SJSA1 (cell line): ENCODE measurements around the gene RAD51B. TPM values are rescaled to one million over a fixed set of nuclear protein-coding genes. Genes with fewer than 3 reads are reported as not detected.
"Not testable (repeated sequence)": the region's sequence is repeated elsewhere in the genome, so short reads cannot be mapped to it uniquely, and the experiment has no call there.

ENCODE experiments used
- DNase-seq, 2 experiments: peaks; one replicate each; pipeline ENCODE4 v3.0.0-alpha.2; 2015 to 2020; ENCODE audit warnings: low spot score in 2 of 2, low read depth in 1 of 2
- H3K27ac ChIP-seq: fragments of 250-450 bp; sonication (Bioruptor Pico); 2 replicates; pipeline ENCODE4 v1.5.1; 2020; ENCODE audit warnings: mild to moderate bottlenecking, moderate library complexity
- H3K27me3 ChIP-seq: fragments of 250-450 bp; sonication (Bioruptor Pico); replicated peaks from 2 replicates; pipeline ENCODE4 v1.5.1; 2020; ENCODE audit warnings: mild to moderate bottlenecking, moderate library complexity
- H3K36me3 ChIP-seq: fragments of 250-450 bp; sonication (Bioruptor Pico); 2 replicates; pipeline ENCODE4 v1.5.1; 2020; ENCODE audit warnings: mild to moderate bottlenecking
- H3K4me1 ChIP-seq: fragments of 250-450 bp; sonication (Bioruptor Pico); replicated peaks from 2 replicates; pipeline ENCODE4 v1.6.1; 2021; ENCODE audit warnings: mild to moderate bottlenecking
- H3K4me3 ChIP-seq: fragments of 250-450 bp; sonication (Bioruptor Pico); 2 replicates; pipeline ENCODE4 v1.5.1; 2020; ENCODE audit warnings: mild to moderate bottlenecking
- H3K9me3 ChIP-seq: fragments of 250-450 bp; sonication (Bioruptor Pico); replicated peaks from 2 replicates; pipeline ENCODE4 v1.5.1; 2020; ENCODE audit warnings: mild to moderate bottlenecking
- total RNA-seq: library from RNA; depleted of rRNA; stranded (reverse); fragments of >200 nt; shearing (Covaris generic); gene quantifications from 2 replicates; pipeline ENCODE4 v1.2.3, GENCODE V29; 2014

RAD51B gene
- total RNA-seq, 1 experiment from 2014 or later, result 4.7 TPM

GRCh38 chr14:68111853-68112270 is 292.3 kb downstream of the RAD51B start:
- no peak overlapping the region for H3K27ac ChIP-seq
- H3K4me1 ChIP-seq, result peaks cover 4% of the 10 kb centered on the region
- H3K36me3 ChIP-seq, result no peaks in the 10 kb centered on the region
- no peak overlapping the region for H3K4me3 ChIP-seq
- no peak for DNase-seq
- no peaks in the 10 kb centered on the region for H3K27me3 ChIP-seq
- no peaks in the 10 kb centered on the region for H3K9me3 ChIP-seq

GRCh38 chr14:68112442-68112841 is 292.9 kb downstream of the RAD51B start:
- peaks cover 4% of the 10 kb centered on the region for H3K4me1 ChIP-seq
- H3K4me3 ChIP-seq, result no peak overlapping the region
- no peaks in the 10 kb centered on the region for H3K36me3 ChIP-seq
- no peaks in the 10 kb centered on the region for H3K27me3 ChIP-seq
- no peak for DNase-seq
- H3K27ac ChIP-seq, result no peak overlapping the region
- no peaks in the 10 kb centered on the region for H3K9me3 ChIP-seq

DNA sequence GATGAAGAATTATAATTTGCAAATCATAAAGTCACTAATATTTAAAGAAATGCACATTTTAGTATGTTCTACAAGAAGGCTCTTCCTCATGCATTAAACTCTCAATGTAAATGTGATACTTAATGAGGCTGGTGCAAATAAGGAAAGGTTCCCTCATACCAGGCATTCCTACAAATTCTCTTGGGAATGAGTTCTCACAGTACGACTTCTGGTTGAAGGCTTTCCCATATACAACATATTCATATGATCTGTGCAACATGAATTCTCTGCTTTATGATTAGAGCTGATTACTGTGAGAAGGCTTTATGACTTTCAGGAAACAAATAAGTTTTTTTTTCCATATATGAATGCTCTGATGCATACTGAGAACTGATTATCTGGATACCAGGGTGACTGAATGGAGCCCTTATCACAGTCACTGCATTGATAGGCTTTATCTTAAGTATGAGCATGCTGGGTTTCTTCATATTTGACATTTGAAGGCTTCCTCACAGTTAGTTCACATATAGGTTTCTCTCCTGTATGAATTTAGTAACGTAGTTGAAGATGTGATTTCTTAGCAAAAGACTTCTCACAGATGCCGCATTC is 293.9 kb downstream of the RAD51B start:
- Histone ChIP-seq H3K9me3 (no peaks in the 10 kb centered on the region), H3K4me1 (peaks cover 4% of the 10 kb centered on the region), H3K4me3 (no peak overlapping the region), H3K27ac (no peak overlapping the region), H3K36me3 (no peaks in the 10 kb centered on the region), H3K27me3 (no peaks in the 10 kb centered on the region)
- DNase-seq, result no peak

DNA sequence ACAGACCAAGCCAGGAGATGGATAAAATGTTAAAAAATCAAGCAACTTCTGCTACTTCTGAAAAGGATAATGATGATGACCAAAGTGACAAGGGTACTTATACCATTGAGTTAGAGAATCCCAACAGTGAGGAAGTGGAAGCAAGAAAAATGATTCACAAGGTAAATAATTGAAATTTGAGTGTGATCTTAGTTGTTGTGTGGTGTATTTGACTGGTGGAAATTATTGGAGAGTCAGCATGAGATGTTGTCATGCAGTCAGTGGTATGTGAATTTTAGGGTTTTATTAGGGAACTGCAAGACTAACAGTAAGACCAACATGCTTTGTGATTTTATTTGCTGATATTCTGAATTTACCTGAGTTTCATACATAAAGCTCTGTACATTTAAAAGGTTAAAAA is 296.4 kb downstream of the RAD51B start:
- H3K9me3 ChIP-seq, H3K4me3 ChIP-seq, H3K36me3 ChIP-seq, H3K27ac ChIP-seq, H3K27me3 ChIP-seq, DNase-seq, H3K4me1 ChIP-seq: not testable (repeated sequence)

- H3K27ac ChIP-seq, result no peak overlapping the region
- H3K4me3 ChIP-seq, result no peak overlapping the region
- peaks cover 24% of the 10 kb centered on the region for H3K4me1 ChIP-seq
- H3K27me3 ChIP-seq, result no peaks in the 10 kb centered on the region
- no peak for DNase-seq
- no peaks in the 10 kb centered on the region for H3K9me3 ChIP-seq
- H3K36me3 ChIP-seq, result no peaks in the 10 kb centered on the region
Measured at GRCh38 chr14:68122651-68123050, 303.1 kb downstream of the RAD51B start.

DNA sequence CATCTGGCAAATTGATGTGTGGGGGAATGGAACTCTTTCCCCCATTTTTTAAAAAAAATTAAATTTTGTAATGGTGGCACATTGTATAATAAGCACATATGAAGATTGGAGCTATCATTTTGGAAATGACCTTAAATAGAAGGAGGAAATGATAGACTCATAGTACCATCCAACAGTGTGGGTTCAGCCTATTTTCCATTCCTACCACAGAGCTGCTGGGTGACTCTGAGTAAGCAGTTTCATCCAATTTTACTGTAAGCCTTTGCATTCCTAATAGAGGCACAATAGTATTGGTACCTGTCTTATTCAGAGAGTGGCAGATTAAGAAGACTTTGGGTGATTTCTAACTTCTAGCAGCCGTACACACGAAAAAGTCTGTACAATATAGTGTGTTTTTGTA is 304.5 kb downstream of the RAD51B start:
- Histone ChIP-seq H3K9me3 (no peaks in the 10 kb centered on the region), H3K4me1 (peaks cover 24% of the 10 kb centered on the region), H3K4me3 (no peak overlapping the region), H3K36me3 (no peaks in the 10 kb centered on the region), H3K27ac (no peak overlapping the region), H3K27me3 (no peaks in the 10 kb centered on the region)
- DNase-seq, result no peak

DNA sequence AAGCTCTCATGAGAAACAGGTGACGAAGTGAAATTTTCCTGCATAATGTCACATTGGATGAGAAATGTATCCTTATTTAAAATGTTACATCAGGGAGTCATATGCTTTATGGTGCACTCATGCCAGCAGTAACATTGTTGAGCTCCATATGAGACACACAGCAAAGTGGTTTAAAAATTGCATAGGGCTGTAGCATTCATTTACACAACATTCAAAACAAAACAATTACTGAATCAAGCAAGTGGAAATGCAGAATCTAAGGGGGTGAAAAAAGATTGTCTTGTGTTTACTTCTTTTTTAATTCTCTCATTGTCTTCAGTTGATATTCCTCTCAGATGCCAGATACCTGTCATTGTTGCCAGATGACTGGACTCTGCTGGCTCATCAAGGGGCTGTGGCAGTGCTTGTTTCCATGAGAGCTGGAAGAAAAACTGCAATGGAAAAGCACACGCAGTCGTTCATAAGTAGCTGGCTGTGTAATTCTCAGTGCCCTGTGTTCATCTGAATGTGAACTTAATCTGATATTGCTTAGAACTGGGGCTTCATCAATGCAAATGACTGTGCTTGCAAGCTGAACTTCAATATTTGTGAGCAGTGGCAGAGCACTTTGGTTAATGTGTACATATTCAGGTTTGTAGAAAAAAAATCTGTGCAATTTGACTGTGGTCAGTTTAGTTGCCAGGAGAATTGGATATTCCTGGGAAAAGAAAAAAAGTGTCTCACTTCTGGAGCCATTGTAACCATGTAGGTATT is 305.6 kb downstream of the RAD51B start:
- Histone ChIP-seq H3K36me3 (no peaks in the 10 kb centered on the region), H3K4me3 (no peak overlapping the region), H3K9me3 (no peaks in the 10 kb centered on the region), H3K27me3 (no peaks in the 10 kb centered on the region), H3K27ac (peak overlapping the region; percentile 61), H3K4me1 (peaks cover 24% of the 10 kb centered on the region)
- DNase-seq, result peak; percentile 50 to 79

DNA sequence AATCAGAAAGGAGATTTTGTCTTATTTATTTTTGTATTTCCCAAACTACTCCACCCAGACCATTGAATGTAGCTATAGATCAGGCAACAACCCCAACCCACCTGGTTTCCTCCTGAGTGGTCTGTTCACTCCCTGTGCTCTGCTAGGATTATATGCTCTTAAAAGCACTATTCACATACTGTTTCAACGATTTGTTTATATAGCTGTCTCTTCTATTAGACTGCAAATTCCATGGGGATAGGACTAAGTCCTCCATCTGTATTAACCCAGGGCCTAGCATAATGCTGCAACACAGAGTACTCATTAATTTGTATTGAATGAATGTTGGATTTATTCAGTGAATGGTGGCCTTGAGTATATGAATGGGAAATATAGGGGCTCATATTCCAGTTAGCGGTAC is 307.6 kb downstream of the RAD51B start:
- H3K4me1 ChIP-seq, result peaks cover 24% of the 10 kb centered on the region
- H3K9me3 ChIP-seq, result no peaks in the 10 kb centered on the region
- no peak overlapping the region for H3K4me3 ChIP-seq
- no peak overlapping the region for H3K27ac ChIP-seq
- H3K36me3 ChIP-seq, result no peaks in the 10 kb centered on the region
- no peaks in the 10 kb centered on the region for H3K27me3 ChIP-seq
- no peak for DNase-seq

- Histone ChIP-seq H3K4me1 (peaks cover 11% of the 10 kb centered on the region), H3K36me3 (no peaks in the 10 kb centered on the region), H3K27me3 (no peaks in the 10 kb centered on the region), H3K27ac (no peak overlapping the region), H3K4me3 (no peak overlapping the region), H3K9me3 (no peaks in the 10 kb centered on the region)
- DNase-seq, result no peak
Measured at GRCh38 chr14:68131907-68132306, 312.3 kb downstream of the RAD51B start.

DNA sequence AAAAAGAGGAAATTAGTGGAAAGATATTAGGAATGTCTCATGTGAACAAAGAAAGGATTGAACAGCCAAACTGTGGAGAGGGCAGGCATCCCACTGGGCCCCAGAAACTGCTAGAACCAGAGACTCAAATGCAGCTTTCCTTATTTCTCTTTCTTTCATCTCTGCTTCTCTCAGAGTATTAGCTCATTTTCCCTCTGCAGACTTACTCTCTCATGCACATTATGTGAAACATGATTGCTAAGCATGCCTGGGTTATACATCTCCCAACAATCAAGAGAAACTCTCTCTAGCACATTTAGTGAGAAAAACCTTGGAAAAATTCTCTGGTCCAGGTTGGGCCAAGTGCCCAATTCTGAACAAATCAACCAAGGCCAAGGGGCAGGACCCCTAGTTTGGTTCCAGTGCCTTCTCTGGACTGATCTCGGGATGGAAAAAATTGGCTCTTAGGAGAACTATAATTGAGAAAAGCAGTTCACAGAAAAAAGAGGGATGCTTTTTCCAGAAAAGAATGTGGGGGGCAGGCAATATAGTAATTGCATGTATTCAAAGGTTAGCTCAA is 313.1 kb downstream of the RAD51B start:
- Histone ChIP-seq H3K4me1 (peaks cover 19% of the 10 kb centered on the region), H3K27me3 (no peaks in the 10 kb centered on the region), H3K4me3 (no peak overlapping the region), H3K9me3 (no peaks in the 10 kb centered on the region), H3K27ac (no peak overlapping the region), H3K36me3 (no peaks in the 10 kb centered on the region)
- DNase-seq, result no peak

DNA sequence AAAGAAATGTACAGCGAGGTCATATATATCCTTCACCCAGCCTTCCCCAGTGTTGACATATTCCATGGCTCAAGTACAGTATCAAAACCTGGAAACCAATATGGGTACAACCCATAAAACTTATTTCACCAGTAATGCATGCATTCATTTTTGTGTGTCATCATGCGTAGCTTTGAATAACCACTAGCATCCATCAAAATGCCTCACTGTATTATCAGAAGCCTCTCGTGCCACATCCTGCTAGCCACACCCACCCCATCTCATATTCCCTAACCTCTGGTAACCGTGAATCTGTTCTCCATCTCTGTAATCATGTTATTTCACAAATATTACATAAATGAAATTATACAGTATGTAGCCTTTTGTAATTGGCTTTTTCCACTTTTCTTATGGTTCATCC is 314.3 kb downstream of the RAD51B start:
- Histone ChIP-seq H3K4me3 (no peak overlapping the region), H3K27ac (no peak overlapping the region), H3K27me3 (no peaks in the 10 kb centered on the region), H3K9me3 (no peaks in the 10 kb centered on the region), H3K36me3 (no peaks in the 10 kb centered on the region), H3K4me1 (peaks cover 30% of the 10 kb centered on the region)
- DNase-seq, result no peak

DNA sequence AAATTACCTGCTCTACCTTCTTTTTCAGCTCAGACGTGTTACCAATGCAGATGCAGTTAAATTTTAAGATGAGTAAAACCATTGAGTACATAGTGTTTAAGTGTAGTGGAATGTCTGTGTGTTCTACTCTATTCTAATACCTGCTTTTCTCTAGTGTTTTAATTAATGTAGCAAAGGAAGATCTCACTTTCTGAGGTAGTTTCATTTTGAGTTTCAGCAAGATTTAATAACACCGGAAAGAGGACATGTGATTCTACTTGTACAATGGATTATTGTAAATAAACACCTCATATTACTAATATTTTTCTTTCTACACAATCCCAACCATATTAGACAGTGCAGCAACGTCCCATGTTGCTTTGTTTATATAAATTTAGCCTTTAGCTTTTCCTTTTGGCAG is 315.4 kb downstream of the RAD51B start:
- Histone ChIP-seq H3K4me1 (peaks cover 38% of the 10 kb centered on the region), H3K27ac (no peak overlapping the region), H3K9me3 (no peaks in the 10 kb centered on the region), H3K27me3 (no peaks in the 10 kb centered on the region), H3K4me3 (no peak overlapping the region), H3K36me3 (no peaks in the 10 kb centered on the region)
- DNase-seq, result no peak

DNA sequence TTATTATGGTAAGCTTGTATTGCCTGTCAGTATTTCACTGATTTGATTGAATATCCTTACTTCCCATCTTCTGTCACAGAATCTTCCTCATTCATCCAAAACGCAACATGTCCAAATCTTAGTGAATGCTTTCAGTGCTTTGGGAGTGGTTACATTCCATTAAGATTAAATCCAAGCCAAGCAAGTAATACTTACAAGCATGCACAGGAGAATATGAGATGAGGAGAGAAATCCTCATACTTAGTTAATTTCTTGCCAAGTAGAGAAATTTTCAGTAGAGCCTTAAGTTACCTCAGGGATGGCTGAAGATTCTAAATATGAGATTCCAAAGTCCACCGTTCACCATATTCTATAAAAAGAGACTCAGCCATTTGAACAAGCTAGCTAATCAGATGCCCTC is 316.0 kb downstream of the RAD51B start:
- DNase-seq, result no peak
- no peaks in the 10 kb centered on the region for H3K27me3 ChIP-seq
- no peaks in the 10 kb centered on the region for H3K9me3 ChIP-seq
- no peak overlapping the region for H3K4me3 ChIP-seq
- peaks cover 44% of the 10 kb centered on the region for H3K4me1 ChIP-seq
- H3K27ac ChIP-seq, result no peak overlapping the region
- no peaks in the 10 kb centered on the region for H3K36me3 ChIP-seq

DNA sequence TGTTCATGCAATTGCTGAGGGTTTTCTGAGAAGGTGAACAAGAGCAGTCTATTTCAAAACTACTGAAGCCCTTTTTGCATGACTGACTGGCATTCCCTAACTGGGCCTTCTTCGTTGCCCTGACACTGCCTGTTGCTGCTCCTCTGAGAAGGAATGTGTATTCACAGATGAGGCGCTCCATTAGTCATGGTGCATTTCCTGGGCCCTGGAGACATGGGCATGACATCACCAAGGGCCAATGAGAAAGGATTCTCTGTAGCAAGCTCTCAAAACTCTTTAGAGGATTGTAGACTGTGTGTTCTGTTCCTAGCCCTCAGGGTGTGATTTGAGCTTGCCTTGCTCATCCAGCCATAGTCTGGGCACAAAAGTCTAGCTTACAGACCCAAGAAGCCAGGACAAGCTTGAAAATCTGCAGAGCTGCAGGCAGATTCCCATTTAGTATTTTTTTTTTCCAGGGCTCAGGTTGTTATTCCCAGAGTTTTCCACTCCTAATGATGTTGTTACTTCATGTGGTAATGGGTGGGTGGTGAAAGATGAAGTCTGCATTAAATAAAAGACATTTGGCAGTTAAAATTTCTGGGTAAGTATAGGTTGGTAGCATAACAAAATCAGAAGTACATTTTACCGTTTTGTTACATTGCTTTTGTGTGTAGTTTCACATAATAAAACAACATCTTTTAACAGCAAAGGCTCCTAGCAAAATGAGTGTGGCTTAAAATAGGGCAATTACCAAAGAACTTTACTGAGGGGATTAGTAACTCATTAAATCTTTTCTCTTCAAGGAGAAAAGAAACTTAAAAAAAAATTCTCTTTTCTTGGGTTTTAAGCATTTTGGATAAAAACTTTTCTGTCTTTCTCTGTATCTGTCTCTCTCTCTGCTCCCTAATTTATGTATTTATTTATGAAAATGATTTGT is 318.4 kb downstream of the RAD51B start:
- H3K4me1 ChIP-seq, result peaks cover 61% of the 10 kb centered on the region
- H3K36me3 ChIP-seq, result no peaks in the 10 kb centered on the region
- no peak overlapping the region for H3K4me3 ChIP-seq
- H3K27me3 ChIP-seq, result no peaks in the 10 kb centered on the region
- H3K27ac ChIP-seq, result peak overlapping the region; percentile 69
- no peaks in the 10 kb centered on the region for H3K9me3 ChIP-seq
- peak; percentile 87 to 92 for DNase-seq
